Right lobe of liver (tissue), 4 donors: ENCODE measurements around the gene ZNF276.

Experiments
- POLR2A ChIP-seq: fragments of 450-650 bp; IDR thresholded peaks from one replicate; pipeline ENCODE4 v1.6.1; 2017; ENCODE audit warnings: antibody characterized with exemption, mild to moderate bottlenecking
- TF ChIP-seq, protein P1 (sequence below), 4 donors: fragments of 200-600 bp in 3 of 4; fragments of 450-650 bp in 1 of 4; IDR thresholded peaks; one replicate each; pipeline versions ENCODE4 v1.5.1 to v1.8.0; 2016 to 2022; ENCODE audit warnings: antibody characterized with exemption in 4 of 4, mild to moderate bottlenecking in 2 of 4
- donor health status: DM: no; HTN: no; CAD: no.
- donor health status: DM: no; HTN: no; CAD: no.
- donor health status: DM: no; HTN: yes; CAD: no.

- TF ChIP-seq POLR2A, result no peak
- TF ChIP-seq, protein P1, sequence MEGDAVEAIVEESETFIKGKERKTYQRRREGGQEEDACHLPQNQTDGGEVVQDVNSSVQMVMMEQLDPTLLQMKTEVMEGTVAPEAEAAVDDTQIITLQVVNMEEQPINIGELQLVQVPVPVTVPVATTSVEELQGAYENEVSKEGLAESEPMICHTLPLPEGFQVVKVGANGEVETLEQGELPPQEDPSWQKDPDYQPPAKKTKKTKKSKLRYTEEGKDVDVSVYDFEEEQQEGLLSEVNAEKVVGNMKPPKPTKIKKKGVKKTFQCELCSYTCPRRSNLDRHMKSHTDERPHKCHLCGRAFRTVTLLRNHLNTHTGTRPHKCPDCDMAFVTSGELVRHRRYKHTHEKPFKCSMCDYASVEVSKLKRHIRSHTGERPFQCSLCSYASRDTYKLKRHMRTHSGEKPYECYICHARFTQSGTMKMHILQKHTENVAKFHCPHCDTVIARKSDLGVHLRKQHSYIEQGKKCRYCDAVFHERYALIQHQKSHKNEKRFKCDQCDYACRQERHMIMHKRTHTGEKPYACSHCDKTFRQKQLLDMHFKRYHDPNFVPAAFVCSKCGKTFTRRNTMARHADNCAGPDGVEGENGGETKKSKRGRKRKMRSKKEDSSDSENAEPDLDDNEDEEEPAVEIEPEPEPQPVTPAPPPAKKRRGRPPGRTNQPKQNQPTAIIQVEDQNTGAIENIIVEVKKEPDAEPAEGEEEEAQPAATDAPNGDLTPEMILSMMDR (IDR thresholded peaks at IDR 0.05), result no peak
Observed at GRCh38 chr16:89705006-89705405, 16.3 kb upstream of the ZNF276 start.
